PFSK-1 (cell line): ENCODE data around the gene PRDX1.

Experiments
- FOXP2 ChIP-seq: optimal IDR thresholded peaks from 2 replicates; pipeline ENCODE3; 2011; ENCODE audit warnings: borderline replicate concordance, control low read depth, inconsistent platforms; ENCODE audit not compliant: insufficient read depth; ENCODE audit errors: extremely low read length, extremely low read depth
- POLR2AphosphoS5 ChIP-seq: IDR thresholded peaks from 2 replicates; pipeline ENCODE4 v1.6.1; 2012; ENCODE audit warnings: low read depth, mild to moderate bottlenecking, control low read depth, low read length, moderate library complexity
- REST ChIP-seq, 2 experiments: IDR thresholded peaks; 2 replicates each; pipeline versions ENCODE4 v1.6.1 to v1.8.0; 2011 to 2012; ENCODE audit warnings: low read depth in 2 of 2, low read length in 2 of 2, control low read depth in 1 of 2, inconsistent platforms in 1 of 2, mild to moderate bottlenecking in 1 of 2, moderate library complexity in 1 of 2; ENCODE audit not compliant: insufficient read depth in 1 of 2
- SIN3A ChIP-seq: IDR thresholded peaks from 2 replicates; pipeline ENCODE4 v1.6.1; 2012; ENCODE audit warnings: mild to moderate bottlenecking, low read length, moderate library complexity, borderline replicate concordance; ENCODE audit not compliant: insufficient read depth
- TAF1 ChIP-seq: IDR thresholded peaks from 2 replicates; pipeline ENCODE4 v1.6.1; 2012; ENCODE audit warnings: low read length, control low read depth, borderline replicate concordance; ENCODE audit not compliant: insufficient read depth

The PRDX1 gene

GRCh38 chr1:45512641-45513054 lies 9.0 kb downstream of the PRDX1 start:
- TF ChIP-seq REST (IDR thresholded peaks at IDR 0.05; ENCODE audit: insufficient read depth in 1 of 2, low read depth in 2 of 2, low read length in 2 of 2) = no peak
- TF ChIP-seq FOXP2 = no peak
- no peak for TF ChIP-seq TAF1
- peak; percentile 70; the same call in 1 of the 2 replicates for TF ChIP-seq SIN3A
- no peak for TF ChIP-seq POLR2AphosphoS5

GRCh38 chr1:45510972-45511527 lies 10.6 kb downstream of the PRDX1 start:
- TF ChIP-seq FOXP2 (no peak), REST (IDR thresholded peaks at IDR 0.05; ENCODE audit: insufficient read depth in 1 of 2, low read depth in 2 of 2, low read length in 2 of 2) (no peak), POLR2AphosphoS5 (no peak), SIN3A (no peak), TAF1 (no peak)

- TF ChIP-seq SIN3A = no peak
- peak; percentile 60 for TF ChIP-seq POLR2AphosphoS5
- no peak; the same call in 1 of the 2 replicates for TF ChIP-seq TAF1
- no peak for TF ChIP-seq FOXP2
These were observed 11.4 kb downstream of the PRDX1 start for GRCh38 chr1:45510036-45510971.

GRCh38 chr1:45508295-45509151 lies 13.2 kb downstream of the PRDX1 start:
- TF ChIP-seq SIN3A (peak; percentile 35; the same call in 1 of the 2 replicates), POLR2AphosphoS5 (peak; percentile 56), FOXP2 (no peak)

- no peak for TF ChIP-seq TAF1
- no peak for TF ChIP-seq SIN3A
- TF ChIP-seq FOXP2 = no peak
- no peak for TF ChIP-seq POLR2AphosphoS5
- TF ChIP-seq REST (IDR thresholded peaks at IDR 0.05; ENCODE audit: insufficient read depth in 1 of 2, low read depth in 2 of 2, low read length in 2 of 2) = no peak
These were observed 13.8 kb downstream of the PRDX1 start for GRCh38 chr1:45507893-45508292.
